Stimulated activated CD4-positive, alpha-beta T cell treated with anti-CD3 and anti-CD28 coated beads, TNF-alpha, amount 100 ng/mL, for 1 hour (primary cell): ENCODE measurements around the gene MCOLN2.
"Not testable (repeated sequence)": the region's sequence is repeated elsewhere in the genome, so short reads cannot be mapped to it uniquely, and the experiment has no call there.

ENCODE experiments used
- DNase-seq, 3 donors: peaks; one replicate each; pipeline ENCODE4 v3.0.0-alpha.2; 2020; ENCODE audit warnings: low read depth in 3 of 3, low spot score in 1 of 3

Gene MCOLN2

GRCh38 chr1:84944767-84945486 is 52.0 kb downstream of the MCOLN2 start:
- peak; percentile 15 to 68 (median 50) for DNase-seq

GRCh38 chr1:84941843-84942242 is 55.1 kb downstream of the MCOLN2 start:
- no peak for DNase-seq

GRCh38 chr1:84940481-84940880 is 56.4 kb downstream of the MCOLN2 start:
- DNase-seq, result no peak

GRCh38 chr1:84939761-84940160 is 57.2 kb downstream of the MCOLN2 start:
- no peak for DNase-seq

- no peak for DNase-seq
Observed at GRCh38 chr1:84939151-84939550, 57.8 kb downstream of the MCOLN2 start.

- peak in 1 of 3 donors; percentile 3 for DNase-seq
Observed at GRCh38 chr1:84936116-84936810, 60.6 kb downstream of the MCOLN2 start.

- no peak for DNase-seq
Observed at GRCh38 chr1:84933011-84933611, 63.8 kb downstream of the MCOLN2 start.

- DNase-seq, result no peak
Observed at GRCh38 chr1:84930831-84931230, 66.1 kb downstream of the MCOLN2 start.

- no peak for DNase-seq
Observed at GRCh38 chr1:84930329-84930728, 66.6 kb downstream of the MCOLN2 start.

- no peak for DNase-seq
Observed at GRCh38 chr1:84929581-84929980, 67.3 kb downstream of the MCOLN2 start.

GRCh38 chr1:84928979-84929378 is 67.9 kb downstream of the MCOLN2 start:
- no peak for DNase-seq

GRCh38 chr1:84923317-84923716 is 73.6 kb downstream of the MCOLN2 start:
- DNase-seq, result no peak

GRCh38 chr1:84920159-84920558 is 76.8 kb downstream of the MCOLN2 start:
- DNase-seq, result no peak

- no peak for DNase-seq
Observed at GRCh38 chr1:84919461-84919970, 77.4 kb downstream of the MCOLN2 start.

GRCh38 chr1:84918726-84919336 is 78.1 kb downstream of the MCOLN2 start:
- DNase-seq, result no peak

GRCh38 chr1:84916897-84917296 is 80.0 kb downstream of the MCOLN2 start:
- DNase-seq, result no peak

GRCh38 chr1:84913555-84913892 is 83.4 kb downstream of the MCOLN2 start:
- no peak for DNase-seq

- no peak for DNase-seq
Observed at GRCh38 chr1:84912726-84913554, 84.0 kb downstream of the MCOLN2 start.

- DNase-seq, result not testable (repeated sequence)
Observed at GRCh38 chr1:84908746-84909464, 88.0 kb downstream of the MCOLN2 start.
